GM10248 (cell line): ENCODE results near the gene SMIM14.

Experiments used
- CTCF ChIA-PET: fragments of 300-600 bp; sonication (Branson Sonifier 250); formaldehyde crosslinking; extraction: SDS; loops from one replicate; lab custom pipeline; 2021; ENCODE audit warnings: antibody characterized with exemption; lab: Yijun Ruan, JAX
- POLR2A ChIA-PET: fragments of 350-650 bp; sonication (Branson Sonifier 250); formaldehyde crosslinking; extraction: SDS; loops from one replicate; lab custom pipeline; 2020; ENCODE audit warnings: antibody characterized with exemption; lab: Yijun Ruan, JAX
- DNase-seq: peaks from one replicate; pipeline ENCODE4 v3.0.0; 2012; ENCODE audit errors: extremely low spot score
- CTCF ChIP-seq: IDR thresholded peaks from 2 replicates; pipeline ENCODE4 v1.5.1; 2012; ENCODE audit warnings: mild to moderate bottlenecking, low read depth; ENCODE audit errors: extremely low read depth, missing control alignments, control extremely low read depth

The SMIM14 gene

GRCh38 chr4:39565878-39566600 is 72.6 kb downstream of the SMIM14 start:
- TF ChIP-seq CTCF = no peak
- CTCF ChIA-PET = no interaction called here
- no peak for DNase-seq
- POLR2A ChIA-PET = no interaction called here

GRCh38 chr4:39563346-39563847 is 75.3 kb downstream of the SMIM14 start:
- POLR2A ChIA-PET = no interaction called here
- CTCF ChIA-PET = no interaction called here
- TF ChIP-seq CTCF = no peak
- no peak for DNase-seq

- DNase-seq = no peak
- ChIA-PET CTCF (interaction anchor here (1.4 to 2.8 kb wide), 2 partner anchors 16 to 20 kb away, joined by 4 to 12 read pairs; no protein-coding TSS in a partner anchor), POLR2A (no interaction called here)
- no peak for TF ChIP-seq CTCF
Measured at GRCh38 chr4:39562792-39563191, 75.9 kb downstream of the SMIM14 start.

GRCh38 chr4:39559626-39560025 is 79.0 kb downstream of the SMIM14 start:
- no peak for TF ChIP-seq CTCF
- CTCF ChIA-PET = interaction anchor here (0.9 to 3.2 kb wide), 3 partner anchors 9 to 15 kb away, joined by 4 to 15 read pairs (median 7); no protein-coding TSS in a partner anchor
- POLR2A ChIA-PET = no interaction called here
- no peak for DNase-seq

GRCh38 chr4:39555472-39555871 is 83.2 kb downstream of the SMIM14 start:
- DNase-seq = no peak
- ChIA-PET POLR2A (no interaction called here), CTCF (interaction anchor here (1.0 kb wide), 1 partner anchor 23 kb away, joined by 3 read pairs; no protein-coding TSS in a partner anchor)
- no peak for TF ChIP-seq CTCF

- no peak for TF ChIP-seq CTCF
- ChIA-PET POLR2A (no interaction called here), CTCF (interaction anchor here (1.2 kb wide), 1 partner anchor 10 kb away, joined by 4 read pairs; no protein-coding TSS in a partner anchor)
- DNase-seq = no peak
Measured at GRCh38 chr4:39548425-39549067, 90.1 kb downstream of the SMIM14 start.
